Liver (tissue), 9 donors: ENCODE data around the gene RNLS. TPM values are rescaled to one million over a fixed set of nuclear protein-coding genes. Genes with fewer than 3 reads are reported as not detected.

ENCODE experiments used
- DNase-seq: peaks from one replicate; pipeline ENCODE4 v3.0.0-alpha.2; 2017; ENCODE audit warnings: low spot score
- H3K27ac ChIP-seq, 2 donors: one replicate each; pipeline ENCODE4 v1.7.0; 2013; ENCODE audit warnings: inconsistent platforms in 2 of 2, low read length in 2 of 2, control low read depth in 1 of 2, low read depth in 1 of 2, mild to moderate bottlenecking in 1 of 2
- H3K27me3 ChIP-seq, 4 donors: one replicate each; pipeline versions ENCODE4 v1.6.1 to v1.7.0; 2013; ENCODE audit warnings: low read length in 3 of 4, inconsistent platforms in 1 of 4, mild to moderate bottlenecking in 1 of 4, moderate library complexity in 1 of 4; ENCODE audit not compliant: control insufficient read depth in 4 of 4, insufficient read depth in 4 of 4
- H3K36me3 ChIP-seq, 4 donors: one replicate each; pipeline versions ENCODE4 v1.6.1 to v1.7.0; 2013; ENCODE audit warnings: low read length in 3 of 4, mild to moderate bottlenecking in 3 of 4, low read depth in 1 of 4, moderate library complexity in 1 of 4; ENCODE audit not compliant: control insufficient read depth in 4 of 4, insufficient read depth in 3 of 4
- H3K4me1 ChIP-seq, 4 donors: one replicate each; pipeline versions ENCODE4 v1.6.1 to v1.7.0; 2013; ENCODE audit warnings: low read length in 3 of 4, mild to moderate bottlenecking in 3 of 4, moderate library complexity in 1 of 4; ENCODE audit not compliant: control insufficient read depth in 4 of 4, insufficient read depth in 4 of 4
- H3K4me3 ChIP-seq, 3 donors: one replicate each; pipeline versions ENCODE4 v1.6.1 to v1.7.0; 2013; ENCODE audit warnings: low read length in 3 of 3, control low read depth in 1 of 3, low read depth in 1 of 3, mild to moderate bottlenecking in 1 of 3
- H3K9ac ChIP-seq, 2 donors: one replicate each; pipeline ENCODE4 v1.7.0; 2013; ENCODE audit warnings: low read length in 2 of 2, mild to moderate bottlenecking in 2 of 2, moderate library complexity in 2 of 2, control low read depth in 1 of 2, low read depth in 1 of 2
- H3K9me3 ChIP-seq, 4 donors: one replicate each; pipeline versions ENCODE4 v1.6.1 to v1.7.0; 2013; ENCODE audit warnings: low read length in 3 of 4; ENCODE audit not compliant: control insufficient read depth in 4 of 4
- CTCF ChIP-seq: fragments of 150-350 bp; IDR thresholded peaks from 2 replicates; pipeline ENCODE4 v1.5.1; 2017; ENCODE audit warnings: improper control_type of control experiment, low read depth, low read length; ENCODE audit not compliant: missing input control
- EGR1 ChIP-seq, 2 donors: IDR thresholded peaks; 2 replicates each; pipeline ENCODE4 v1.6.1; 2016 to 2018; ENCODE audit warnings: antibody characterized with exemption in 2 of 2, low read depth in 2 of 2
- GABPA ChIP-seq, 2 donors: IDR thresholded peaks in 1 of 2; conservative IDR thresholded peaks in 1 of 2; 2 replicates each; pipeline ENCODE4 v1.6.1; 2016; ENCODE audit warnings: antibody characterized with exemption in 2 of 2, mild to moderate bottlenecking in 1 of 2, moderate library complexity in 1 of 2
- HNF4A ChIP-seq, 2 donors: conservative IDR thresholded peaks; 2 replicates each; pipeline ENCODE4 v1.6.1; 2016; ENCODE audit warnings: antibody characterized with exemption in 2 of 2, mild to moderate bottlenecking in 2 of 2
- HNF4G ChIP-seq: IDR thresholded peaks from 2 replicates; pipeline ENCODE4 v1.6.1; 2016; ENCODE audit warnings: antibody characterized with exemption
- JUND ChIP-seq, 2 donors: IDR thresholded peaks; 2 replicates each; pipeline ENCODE4 v1.6.1; 2016; ENCODE audit warnings: antibody characterized with exemption in 2 of 2
- NR2F2 ChIP-seq: IDR thresholded peaks from 2 replicates; pipeline ENCODE4 v1.6.1; 2016; ENCODE audit warnings: antibody characterized with exemption
- RAD21 ChIP-seq, 2 donors: IDR thresholded peaks; 2 replicates each; pipeline ENCODE4 v1.6.1; 2016; ENCODE audit warnings: antibody characterized with exemption in 2 of 2, mild to moderate bottlenecking in 2 of 2
- REST ChIP-seq: IDR thresholded peaks from 2 replicates; pipeline ENCODE4 v1.6.1; 2016; ENCODE audit warnings: antibody characterized with exemption, mild to moderate bottlenecking
- SP1 ChIP-seq: IDR thresholded peaks from 2 replicates; pipeline ENCODE4 v1.6.1; 2018; ENCODE audit warnings: antibody characterized with exemption, mild to moderate bottlenecking
- YY1 ChIP-seq: IDR thresholded peaks from 2 replicates; pipeline ENCODE4 v1.6.1; 2016; ENCODE audit warnings: antibody characterized with exemption, mild to moderate bottlenecking
- WGBS: extraction: QIAGEN DNeasy Blood & Tissue Kit; methylation state at CpG from one replicate; pipeline ENCODE4 v1.1.7; 2013; 5-methylcytosine and 5-hydroxymethylcytosine counted together
- polyA plus RNA-seq, 2 donors: library from polyadenylated mRNA; stranded (reverse) in 1 of 2; unstranded in 1 of 2; fragments of 200-250 nt in 1 of 2; fragments of >200 nt in 1 of 2; fragmentation: Nextera tagmentation in 1 of 2; extraction: Ambion mirVana in 1 of 2; gene quantifications; one replicate each; pipeline versions ENCODE4 v1.2.1 to v1.2.3, GENCODE V29; 2013 to 2015
- total RNA-seq, 2 donors: library from RNA; depleted of rRNA; stranded (reverse); fragments of >200 nt; gene quantifications; one replicate each; pipeline ENCODE4 v1.2.3, GENCODE V29; 2014
- TF ChIP-seq, protein P1 (sequence below): IDR thresholded peaks from 2 replicates; pipeline ENCODE4 v1.6.1; 2016; ENCODE audit warnings: antibody characterized with exemption
- TF ChIP-seq, protein P2 (sequence below): IDR thresholded peaks from 2 replicates; pipeline ENCODE4 v1.6.1; 2016; ENCODE audit warnings: antibody characterized with exemption
- donor health status: healthy.
- donor health status: healthy.
- donor health status: healthy.
- donor health status: healthy.
- donor health status: healthy.

The RNLS gene
- total and polyA plus RNA-seq, 4 donors: 4.1 to 12.4 (median 7.5) TPM

- no peak for TF ChIP-seq REST
- no peak for TF ChIP-seq EGR1 (IDR thresholded peaks at IDR 0.05; ENCODE audit: low read depth in 2 of 2)
- no peak for TF ChIP-seq NR2F2
These were observed 710 bp downstream of the RNLS start (continued) for GRCh38 chr10:88582411-88582805.

DNA sequence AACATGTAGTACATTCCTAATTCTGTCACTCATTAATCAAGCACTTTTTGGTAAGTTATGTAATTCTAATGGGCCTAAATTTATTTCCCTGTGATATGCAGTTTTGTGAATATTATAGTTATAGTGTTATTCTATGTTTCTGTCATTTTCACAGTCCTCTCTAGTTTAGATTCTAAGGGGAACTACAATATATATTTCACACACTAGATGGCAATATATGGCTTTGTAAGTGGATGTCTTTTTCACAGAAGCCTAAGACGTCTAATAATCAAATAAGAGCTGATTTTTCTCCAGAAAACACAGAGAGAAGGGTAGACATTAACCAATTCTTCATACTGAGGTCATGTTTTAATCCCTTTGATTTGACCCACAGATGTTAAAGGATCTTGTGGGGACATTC, 18.0 kb downstream of the RNLS start:
- TF ChIP-seq GABPA (IDR thresholded peaks at IDR 0.05 in 1 of 2, conservative IDR thresholded peaks at IDR 0.05 in 1 of 2) (no peak), RAD21 (IDR thresholded peaks at IDR 0.05) (peak; percentile 78 to 82), HNF4A (conservative IDR thresholded peaks at IDR 0.05) (no peak), CTCF (peak; percentile 47)
- Histone ChIP-seq H3K4me3 (no peak overlapping the region), H3K9me3 (no peaks in the 10 kb centered on the region), H3K9ac (no peak overlapping the region), H3K27me3 (no peaks in the 10 kb centered on the region), H3K36me3 (no peaks in the 10 kb centered on the region), H3K4me1 (peaks cover 0 to 3% (median 0%) of the 10 kb centered on the region in 4 donors), H3K27ac (no peak overlapping the region)
- DNase-seq: no peak
- 3% methylated on average over 1 of the region's 1 CpG for WGBS

- no peak overlapping the region for H3K4me3 ChIP-seq
- H3K9me3 ChIP-seq: no peaks in the 10 kb centered on the region
- H3K9ac ChIP-seq: no peak overlapping the region
- H3K27me3 ChIP-seq: no peaks in the 10 kb centered on the region
- H3K36me3 ChIP-seq: no peaks in the 10 kb centered on the region
- no peak overlapping the region for H3K27ac ChIP-seq
- TF ChIP-seq, protein P1, sequence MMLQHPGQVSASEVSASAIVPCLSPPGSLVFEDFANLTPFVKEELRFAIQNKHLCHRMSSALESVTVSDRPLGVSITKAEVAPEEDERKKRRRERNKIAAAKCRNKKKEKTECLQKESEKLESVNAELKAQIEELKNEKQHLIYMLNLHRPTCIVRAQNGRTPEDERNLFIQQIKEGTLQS: no peak
- TF ChIP-seq, protein P2, sequence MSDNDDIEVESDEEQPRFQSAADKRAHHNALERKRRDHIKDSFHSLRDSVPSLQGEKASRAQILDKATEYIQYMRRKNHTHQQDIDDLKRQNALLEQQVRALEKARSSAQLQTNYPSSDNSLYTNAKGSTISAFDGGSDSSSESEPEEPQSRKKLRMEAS: no peak
- TF ChIP-seq HNF4G (no peak), EGR1 (IDR thresholded peaks at IDR 0.05; ENCODE audit: low read depth in 2 of 2) (no peak), JUND (IDR thresholded peaks at IDR 0.05) (no peak), YY1 (no peak), GABPA (IDR thresholded peaks at IDR 0.05 in 1 of 2, conservative IDR thresholded peaks at IDR 0.05 in 1 of 2) (no peak), SP1 (no peak)
- DNase-seq: no peak
- 94% methylated on average over 1 of the region's 1 CpG for WGBS
- peaks cover 0 to 3% (median 0%) of the 10 kb centered on the region in 4 donors for H3K4me1 ChIP-seq
These were observed 21.0 kb downstream of the RNLS start for GRCh38 chr10:88562152-88562551.
